GM12878 (cell line): ENCODE results near the gene PSMC6. TPM values are rescaled to one million over a fixed set of nuclear protein-coding genes. Genes with fewer than 3 reads are reported as not detected.

Source experiments
- BCL11A ChIP-seq: IDR thresholded peaks from 2 replicates; pipeline ENCODE4 v1.6.1; 2011; ENCODE audit warnings: low read depth, low read length
- BCLAF1 ChIP-seq: fragments of 450-650 bp; IDR thresholded peaks from 2 replicates; pipeline ENCODE4 v1.6.1; 2017; ENCODE audit warnings: antibody characterized with exemption, mild to moderate bottlenecking, moderate library complexity
- CEBPB ChIP-seq, 2 experiments: fragments of 150-350 bp in 1 of 2; IDR thresholded peaks; 2 replicates each; pipeline ENCODE4 v1.6.1; 2012 to 2014; ENCODE audit warnings: low read depth in 2 of 2, low read length in 2 of 2, borderline replicate concordance in 1 of 2, inconsistent platforms in 1 of 2
- CUX1 ChIP-seq: IDR thresholded peaks from 2 replicates; pipeline ENCODE4 v1.6.1; 2012; ENCODE audit warnings: improper control_type of control experiment, low read depth, low read length; ENCODE audit not compliant: insufficient replicate concordance
- DPF2 ChIP-seq: fragments of 450-650 bp; IDR thresholded peaks from 2 replicates; pipeline ENCODE4 v1.6.1; 2017; ENCODE audit warnings: mild to moderate bottlenecking
- ESRRA ChIP-seq: IDR thresholded peaks from 2 replicates; pipeline ENCODE4 v1.6.1; 2012; ENCODE audit warnings: mild to moderate bottlenecking, low read length, improper control_type of control experiment
- HDGF ChIP-seq: fragments of 450-650 bp; IDR thresholded peaks from 2 replicates; pipeline ENCODE4 v1.6.1; 2016; ENCODE audit warnings: antibody characterized with exemption
- IRF5 ChIP-seq: fragments of 450-650 bp; IDR thresholded peaks from 2 replicates; pipeline ENCODE4 v1.6.1; 2017; ENCODE audit warnings: borderline replicate concordance
- MYB ChIP-seq: fragments of 150-350 bp; IDR thresholded peaks from 2 replicates; pipeline ENCODE4 v1.6.1; 2014; ENCODE audit warnings: mild to moderate bottlenecking, low read depth, low read length, borderline replicate concordance
- MYC ChIP-seq: IDR thresholded peaks from 2 replicates; pipeline ENCODE4 v1.6.1; 2011; ENCODE audit warnings: mild to moderate bottlenecking, low read length, moderate library complexity, inconsistent platforms; ENCODE audit not compliant: insufficient read depth, insufficient replicate concordance, insufficient read length, severe bottlenecking
- SIN3A ChIP-seq: IDR thresholded peaks from 2 replicates; pipeline ENCODE4 v1.6.1; 2012; ENCODE audit warnings: low read depth, low read length, improper control_type of control experiment
- SIX5 ChIP-seq: IDR thresholded peaks from 2 replicates; pipeline ENCODE4 v1.6.1; 2011; ENCODE audit warnings: mild to moderate bottlenecking, low read depth, low read length, moderate library complexity; ENCODE audit not compliant: severe bottlenecking
- TCF12 ChIP-seq: IDR thresholded peaks from 2 replicates; pipeline ENCODE4 v1.6.1; 2011; ENCODE audit warnings: low read depth, mild to moderate bottlenecking, low read length
- YY1 ChIP-seq: IDR thresholded peaks from 2 replicates; pipeline ENCODE4 v1.6.1; 2011; ENCODE audit warnings: low read depth, mild to moderate bottlenecking, low read length
- ZNF217 ChIP-seq: fragments of 450-650 bp; IDR thresholded peaks from 2 replicates; pipeline ENCODE4 v1.6.1; 2017; ENCODE audit warnings: antibody characterized with exemption, mild to moderate bottlenecking
- polyA plus RNA-seq, 11 experiments: library from polyadenylated mRNA; depleted of rRNA in 4 of 11; unstranded in 6 of 11; stranded (reverse) in 5 of 11; fragments of >200 nt; fragmentation: Nextera tagmentation in 4 of 11; fragmentation: Illumina TruSeq in 1 of 11; extraction: Ambion mirVana in 4 of 11; extraction: Trizol in 1 of 11; gene quantifications; 1 replicate in 1 of 11; 2 replicates in 10 of 11; pipeline versions ENCODE4 v1.2.1 to v1.2.3, GENCODE V29; 2011 to 2016; ENCODE audit warnings: inconsistent platforms in 2 of 11, missing spikeins in 2 of 11, low read depth in 1 of 11
- total RNA-seq, 4 experiments: library from RNA; depleted of rRNA in 3 of 4; stranded (reverse); fragments of >200 nt in 3 of 4; fragmentation: Illumina TruSeq in 1 of 4; extraction: Trizol in 1 of 4; gene quantifications; 2 replicates each; pipeline versions ENCODE4 v1.2.1 to v1.2.3, GENCODE V29; 2013 to 2021
- TF ChIP-seq, protein P1 (sequence below): IDR thresholded peaks from 2 replicates; pipeline ENCODE4 v1.6.1; 2011; ENCODE audit warnings: borderline replicate concordance, low read depth, mild to moderate bottlenecking, moderate library complexity, mixed read lengths, low read length; ENCODE audit not compliant: insufficient read depth; ENCODE audit errors: extremely low read length
- TF ChIP-seq, protein P2 (sequence below): fragments of 450-650 bp; IDR thresholded peaks from 2 replicates; pipeline ENCODE4 v1.6.1; 2014; ENCODE audit warnings: mild to moderate bottlenecking

The PSMC6 gene
- total and polyA plus RNA-seq, 10 of the 15 experiments (the other 5 are each of a cell fraction or from before 2014, with no cell fraction given) = 71.4 to 192 (median 153) TPM

DNA sequence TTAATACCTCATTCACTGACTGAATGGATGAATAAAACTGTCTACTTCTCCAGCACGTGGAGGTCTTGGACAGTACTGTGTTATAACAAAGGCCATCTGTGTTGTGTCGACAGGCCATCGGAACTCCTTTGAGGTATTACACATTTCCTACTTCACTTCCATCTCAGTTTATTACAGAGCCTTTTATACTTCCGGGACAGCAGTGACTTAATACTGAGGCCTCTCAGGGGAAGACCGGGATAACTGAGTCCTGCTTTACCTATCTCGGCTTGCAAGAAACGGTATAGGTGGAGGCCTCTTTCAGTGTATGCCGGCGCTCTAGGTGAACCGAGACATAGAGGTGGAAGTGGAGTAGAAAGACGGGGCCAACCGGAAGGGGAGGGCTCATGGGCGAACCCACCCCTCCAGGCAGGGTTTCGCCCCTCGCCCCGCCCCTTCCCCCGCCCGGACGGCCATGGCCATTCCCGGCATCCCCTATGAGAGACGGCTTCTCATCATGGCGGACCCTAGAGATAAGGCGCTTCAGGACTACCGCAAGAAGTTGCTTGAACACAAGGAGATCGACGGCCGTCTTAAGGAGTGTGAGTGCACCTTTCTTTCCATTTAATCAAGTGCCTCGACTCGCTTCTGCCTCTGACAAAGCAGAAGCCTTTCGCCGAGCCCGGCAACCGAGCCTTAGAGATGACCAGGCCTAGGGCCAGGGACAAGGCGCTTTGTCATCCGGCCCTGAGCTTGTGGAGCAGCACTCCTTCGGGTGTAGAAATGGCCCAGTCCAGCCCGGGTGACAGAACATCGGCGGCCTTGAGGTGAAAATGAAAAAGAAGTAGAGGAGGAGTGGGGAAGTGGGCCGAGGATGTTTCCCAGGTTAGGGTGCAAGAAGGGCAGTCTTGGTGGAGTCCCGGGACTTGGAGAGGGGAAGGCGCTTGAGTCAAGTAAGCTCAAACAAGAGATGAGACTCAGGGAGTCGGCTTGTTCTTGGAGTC lies at the start of gene PSMC6 (continued):
- TF ChIP-seq, protein P1, sequence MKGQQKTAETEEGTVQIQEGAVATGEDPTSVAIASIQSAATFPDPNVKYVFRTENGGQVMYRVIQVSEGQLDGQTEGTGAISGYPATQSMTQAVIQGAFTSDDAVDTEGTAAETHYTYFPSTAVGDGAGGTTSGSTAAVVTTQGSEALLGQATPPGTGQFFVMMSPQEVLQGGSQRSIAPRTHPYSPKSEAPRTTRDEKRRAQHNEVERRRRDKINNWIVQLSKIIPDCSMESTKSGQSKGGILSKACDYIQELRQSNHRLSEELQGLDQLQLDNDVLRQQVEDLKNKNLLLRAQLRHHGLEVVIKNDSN = no peak
- TF ChIP-seq ESRRA (no peak), ZNF217 (no peak), BCLAF1 (no peak), SIN3A (peak; percentile 84), CUX1 (no peak), DPF2 (no peak), YY1 (peak; percentile 98), CEBPB (IDR thresholded peaks at IDR 0.05; ENCODE audit: borderline replicate concordance in 1 of 2, low read depth in 2 of 2, low read length in 2 of 2) (no peak), SIX5 (no peak), BCL11A (no peak), HDGF (no peak; the same call in none of the 2 replicates), MYC (no peak), TCF12 (no peak), MYB (no peak), IRF5 (no peak)
- TF ChIP-seq, protein P2, sequence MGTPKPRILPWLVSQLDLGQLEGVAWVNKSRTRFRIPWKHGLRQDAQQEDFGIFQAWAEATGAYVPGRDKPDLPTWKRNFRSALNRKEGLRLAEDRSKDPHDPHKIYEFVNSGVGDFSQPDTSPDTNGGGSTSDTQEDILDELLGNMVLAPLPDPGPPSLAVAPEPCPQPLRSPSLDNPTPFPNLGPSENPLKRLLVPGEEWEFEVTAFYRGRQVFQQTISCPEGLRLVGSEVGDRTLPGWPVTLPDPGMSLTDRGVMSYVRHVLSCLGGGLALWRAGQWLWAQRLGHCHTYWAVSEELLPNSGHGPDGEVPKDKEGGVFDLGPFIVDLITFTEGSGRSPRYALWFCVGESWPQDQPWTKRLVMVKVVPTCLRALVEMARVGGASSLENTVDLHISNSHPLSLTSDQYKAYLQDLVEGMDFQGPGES = no peak
